Activated CD4-positive, alpha-beta T cell treated with anti-CD3 and anti-CD28 coated beads, Interleukin-2, Interleukin-4, amounts not matched to agents 100 ng/mL and 50 ng/mL, durations not matched to agents 16 hours and 8 hours (primary cell): ENCODE measurements around the gene PROZ.
A peak's percentile ranks its signal among the peaks of the same experiment; 100 is the strongest.

Experiments used
- DNase-seq: peaks from one replicate; pipeline ENCODE4 v3.0.0-alpha.2; 2020; ENCODE audit warnings: low spot score

The PROZ gene

DNA sequence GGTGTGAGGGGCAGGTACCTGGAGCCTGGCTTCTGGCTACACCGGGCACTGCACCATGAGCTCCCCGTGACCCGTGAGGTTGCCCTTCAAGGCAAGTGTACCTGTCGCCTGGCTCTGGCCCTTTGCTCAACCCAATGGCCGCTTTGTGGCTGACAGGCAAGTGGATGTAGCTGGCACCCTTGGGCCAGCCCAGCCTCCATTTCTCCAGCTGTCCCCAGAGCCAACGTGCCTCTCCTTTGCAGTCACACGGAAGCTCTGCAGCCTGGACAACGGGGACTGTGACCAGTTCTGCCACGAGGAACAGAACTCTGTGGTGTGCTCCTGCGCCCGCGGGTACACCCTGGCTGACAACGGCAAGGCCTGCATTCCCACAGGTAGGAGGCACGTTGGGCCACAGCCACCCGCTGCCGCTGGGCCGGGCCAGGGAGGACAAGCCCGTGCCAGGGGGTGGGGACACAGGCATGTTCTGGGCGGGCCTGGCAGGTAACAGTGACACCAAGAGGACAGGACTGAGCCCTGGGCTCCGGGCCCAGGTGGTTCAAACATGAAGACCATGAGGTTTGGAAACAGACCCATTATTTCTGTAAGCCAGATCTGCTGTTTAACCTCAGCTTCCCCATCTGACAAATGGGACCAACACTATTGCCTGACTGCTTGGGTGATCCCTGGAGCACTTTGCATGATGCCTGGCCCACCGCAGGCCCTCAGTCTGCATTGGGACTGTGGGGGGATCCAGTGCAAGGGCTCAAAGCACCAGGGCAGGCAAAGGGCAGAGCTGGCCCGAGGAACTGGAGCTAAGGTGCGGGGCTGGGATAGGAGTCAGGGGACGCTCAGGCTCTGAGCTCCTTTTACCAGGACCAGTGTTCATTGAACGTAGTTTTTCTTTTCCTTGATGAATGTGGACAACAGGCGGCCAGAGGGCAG lies 17.5 kb upstream of the PROZ start:
- no peak for DNase-seq

DNA sequence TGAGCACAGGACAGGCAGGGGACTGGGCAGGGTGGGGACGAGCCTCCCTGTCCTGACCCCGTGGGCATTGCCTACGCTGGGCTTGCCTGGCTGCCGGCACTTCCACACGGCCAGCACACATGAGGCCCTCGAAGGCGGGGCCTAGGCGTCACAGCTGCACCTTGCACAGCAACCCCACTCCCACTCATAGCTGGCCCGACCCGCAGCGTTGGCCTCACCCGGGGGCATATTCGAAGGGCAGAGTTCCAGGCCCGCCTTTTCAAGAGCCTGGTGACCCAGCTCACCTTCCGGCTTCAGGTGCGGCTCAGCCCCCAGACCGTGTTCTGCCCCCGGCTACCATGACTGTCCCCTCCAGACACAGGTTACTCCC lies 16.9 kb upstream of the PROZ start:
- no peak for DNase-seq

DNA sequence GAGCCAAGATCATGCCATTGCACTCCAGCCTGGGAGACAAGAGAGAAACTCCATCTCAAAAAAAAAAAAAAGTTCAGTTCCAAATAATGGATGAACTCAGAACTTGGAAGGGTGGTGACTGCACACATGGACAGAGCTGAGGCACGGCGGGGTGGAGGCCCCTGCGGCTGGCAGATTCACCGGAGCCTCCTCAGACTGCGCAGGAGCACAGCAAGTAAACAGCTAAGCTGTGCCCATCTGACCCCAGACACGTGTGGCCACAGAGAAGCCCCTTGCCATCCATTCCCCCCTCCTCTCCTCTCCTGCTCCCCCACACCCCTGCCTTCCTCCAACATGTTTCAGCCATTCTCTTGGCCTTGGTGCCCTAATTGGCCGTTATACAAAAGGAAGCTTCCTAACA lies 15.6 kb upstream of the PROZ start:
- DNase-seq = no peak

DNA sequence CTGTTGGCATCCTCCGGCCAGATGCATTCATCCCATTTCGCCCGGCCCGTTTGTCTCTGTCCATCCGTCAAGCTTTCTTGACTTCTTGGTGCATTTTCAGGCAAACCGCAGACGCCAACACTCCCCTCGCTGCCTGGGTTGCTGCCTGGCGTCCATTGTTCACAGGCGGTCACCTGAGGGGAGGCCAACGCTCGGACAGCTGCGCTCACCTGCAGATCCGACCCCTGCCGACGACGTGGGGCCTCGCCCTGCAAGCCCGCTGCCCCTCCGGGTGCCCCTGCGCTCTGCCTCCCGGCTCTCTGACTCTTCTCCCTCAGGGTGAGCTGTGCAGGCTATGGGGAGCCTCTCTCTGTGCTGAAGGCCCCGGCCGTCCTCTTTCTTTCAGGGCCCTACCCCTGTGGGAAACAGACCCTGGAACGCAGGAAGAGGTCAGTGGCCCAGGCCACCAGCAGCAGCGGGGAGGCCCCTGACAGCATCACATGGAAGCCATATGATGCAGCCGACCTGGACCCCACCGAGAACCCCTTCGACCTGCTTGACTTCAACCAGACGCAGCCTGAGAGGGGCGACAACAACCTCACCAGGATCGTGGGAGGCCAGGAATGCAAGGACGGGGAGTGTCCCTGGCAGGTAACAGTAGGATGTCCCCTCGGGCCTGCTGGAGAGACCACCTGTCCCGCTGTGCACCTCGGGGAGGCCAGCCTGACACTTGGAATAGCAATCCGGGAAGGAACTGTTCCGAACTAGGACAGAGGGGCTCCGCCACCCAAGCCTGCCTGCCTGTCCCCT lies 14.8 kb upstream of the PROZ start:
- no peak for DNase-seq

DNA sequence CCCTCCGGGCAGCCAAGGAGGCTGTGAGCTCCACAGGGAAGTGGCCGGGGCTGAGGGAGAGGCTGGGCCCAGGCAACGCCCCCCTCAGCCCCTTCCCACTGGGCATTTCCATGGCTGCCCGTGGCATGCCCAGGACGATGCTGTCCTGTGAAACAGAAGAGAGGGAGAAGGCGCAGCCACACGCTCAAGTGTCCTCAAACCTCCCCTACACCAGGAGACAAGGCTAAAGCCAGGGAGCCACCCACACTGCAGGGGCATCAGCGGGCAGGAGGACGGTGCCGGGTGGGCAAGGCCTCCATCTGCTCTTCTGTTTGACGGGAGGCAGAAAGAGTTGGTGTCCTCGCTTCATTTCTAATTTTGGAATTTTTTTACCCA lies 14.2 kb upstream of the PROZ start:
- DNase-seq = no peak

DNA sequence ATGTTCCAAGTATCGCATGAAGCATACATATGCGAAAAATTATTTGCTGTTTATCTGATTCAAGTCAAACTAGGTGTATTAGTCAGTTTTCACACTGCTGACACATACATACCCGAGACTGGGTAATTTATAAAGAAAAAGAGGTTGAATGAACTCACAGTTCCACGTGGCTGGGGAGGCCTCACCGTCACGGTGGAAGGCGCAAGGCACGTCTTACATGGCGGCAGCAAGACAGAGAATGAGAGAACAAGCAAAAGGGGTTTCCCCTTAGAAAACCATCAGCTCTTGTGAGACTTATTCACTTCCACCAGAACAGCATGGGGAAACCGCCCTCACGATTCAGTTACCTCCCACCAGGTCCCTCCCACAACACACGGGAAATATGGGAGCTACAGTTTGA lies 13.0 kb upstream of the PROZ start:
- no peak for DNase-seq

DNA sequence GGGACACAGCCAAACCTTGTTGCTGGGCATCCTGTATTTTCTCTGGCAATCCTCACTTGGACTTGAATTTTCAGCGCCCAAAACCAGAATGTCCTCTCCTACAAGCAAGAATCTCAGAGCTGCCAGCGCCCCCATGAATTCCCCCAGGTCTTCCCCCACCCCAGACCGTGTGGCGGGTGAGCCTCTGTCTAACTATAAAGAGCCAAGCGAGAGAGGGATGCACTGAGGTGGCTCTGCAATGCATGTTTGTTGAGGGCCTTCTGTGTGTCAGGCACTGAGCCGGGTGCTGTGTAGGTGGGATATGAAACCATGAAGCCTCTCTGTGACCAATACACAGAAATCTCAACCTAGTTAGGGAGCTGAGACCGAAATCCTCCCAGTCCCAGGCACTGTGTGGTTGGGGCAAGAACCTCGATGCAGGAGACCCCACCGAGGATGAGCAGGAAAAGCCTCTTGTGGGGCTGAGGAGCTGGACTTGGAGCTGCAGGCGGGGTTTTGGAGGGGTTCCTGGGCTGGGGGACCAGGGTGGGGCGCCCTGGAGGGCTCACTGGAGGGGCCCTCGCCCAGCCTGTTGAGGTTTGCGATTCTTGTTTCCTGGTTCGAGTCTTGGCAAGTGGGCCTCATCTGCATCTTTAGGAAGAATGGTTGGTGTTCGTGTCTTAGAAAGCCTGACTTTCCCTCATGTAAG lies 12.4 kb upstream of the PROZ start:
- no peak for DNase-seq

DNA sequence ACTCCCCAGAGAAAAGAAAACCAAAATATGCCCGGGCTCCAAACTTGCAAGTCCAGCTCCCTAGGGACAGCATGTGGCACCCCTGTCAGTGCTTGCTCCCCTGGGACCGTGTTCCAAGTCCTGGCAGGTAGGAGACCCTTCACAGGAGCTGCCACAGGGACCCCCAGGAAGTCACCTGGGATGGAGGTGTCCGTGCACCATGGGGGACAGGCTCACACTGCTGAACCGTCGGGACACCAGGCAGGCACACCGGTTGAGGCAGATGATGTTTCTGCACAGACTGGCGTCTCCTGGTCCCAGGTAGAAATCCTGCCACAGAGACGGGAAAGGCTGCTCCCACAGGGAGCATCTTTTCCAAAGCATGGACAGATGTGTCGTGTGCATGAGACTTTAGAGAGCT lies 11.7 kb upstream of the PROZ start:
- DNase-seq = no peak

DNA sequence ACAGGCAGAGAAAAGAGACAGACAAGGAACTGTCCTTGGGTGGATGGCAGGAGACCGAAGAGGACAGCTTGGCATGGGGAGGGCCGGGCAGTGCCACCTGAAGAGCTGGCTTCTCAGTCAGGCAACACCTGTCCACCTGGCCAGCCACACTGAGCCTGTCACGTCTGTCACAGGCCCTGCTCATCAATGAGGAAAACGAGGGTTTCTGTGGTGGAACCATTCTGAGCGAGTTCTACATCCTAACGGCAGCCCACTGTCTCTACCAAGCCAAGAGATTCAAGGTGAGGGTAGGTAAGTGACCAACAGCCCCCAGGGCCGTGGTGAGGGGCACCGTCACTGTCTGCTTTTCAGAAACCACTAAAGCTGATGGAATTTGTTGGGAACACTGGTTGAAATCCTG lies 11.2 kb upstream of the PROZ start:
- DNase-seq = no peak

DNA sequence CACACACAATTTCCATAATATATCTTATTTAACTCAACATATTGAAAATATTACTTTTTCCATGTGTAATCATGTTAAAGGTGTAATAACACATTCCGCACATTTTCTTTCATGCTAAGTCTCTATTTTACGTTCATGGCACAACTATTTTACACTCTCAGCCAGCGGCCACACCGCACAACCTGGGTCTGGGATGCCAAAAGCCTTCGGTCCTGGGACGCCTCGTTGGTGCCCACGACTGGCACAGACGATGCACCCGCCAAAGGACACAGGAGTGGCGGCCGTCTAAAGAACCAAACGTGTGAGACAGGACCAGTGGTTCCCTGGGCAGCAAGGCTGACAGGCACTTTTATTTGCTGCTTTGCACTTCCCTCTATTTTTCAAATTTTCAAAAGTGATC lies 10.0 kb upstream of the PROZ start:
- no peak for DNase-seq

DNA sequence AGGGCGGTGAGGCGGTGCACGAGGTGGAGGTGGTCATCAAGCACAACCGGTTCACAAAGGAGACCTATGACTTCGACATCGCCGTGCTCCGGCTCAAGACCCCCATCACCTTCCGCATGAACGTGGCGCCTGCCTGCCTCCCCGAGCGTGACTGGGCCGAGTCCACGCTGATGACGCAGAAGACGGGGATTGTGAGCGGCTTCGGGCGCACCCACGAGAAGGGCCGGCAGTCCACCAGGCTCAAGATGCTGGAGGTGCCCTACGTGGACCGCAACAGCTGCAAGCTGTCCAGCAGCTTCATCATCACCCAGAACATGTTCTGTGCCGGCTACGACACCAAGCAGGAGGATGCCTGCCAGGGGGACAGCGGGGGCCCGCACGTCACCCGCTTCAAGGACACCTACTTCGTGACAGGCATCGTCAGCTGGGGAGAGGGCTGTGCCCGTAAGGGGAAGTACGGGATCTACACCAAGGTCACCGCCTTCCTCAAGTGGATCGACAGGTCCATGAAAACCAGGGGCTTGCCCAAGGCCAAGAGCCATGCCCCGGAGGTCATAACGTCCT lies 9.4 kb upstream of the PROZ start:
- DNase-seq = no peak

DNA sequence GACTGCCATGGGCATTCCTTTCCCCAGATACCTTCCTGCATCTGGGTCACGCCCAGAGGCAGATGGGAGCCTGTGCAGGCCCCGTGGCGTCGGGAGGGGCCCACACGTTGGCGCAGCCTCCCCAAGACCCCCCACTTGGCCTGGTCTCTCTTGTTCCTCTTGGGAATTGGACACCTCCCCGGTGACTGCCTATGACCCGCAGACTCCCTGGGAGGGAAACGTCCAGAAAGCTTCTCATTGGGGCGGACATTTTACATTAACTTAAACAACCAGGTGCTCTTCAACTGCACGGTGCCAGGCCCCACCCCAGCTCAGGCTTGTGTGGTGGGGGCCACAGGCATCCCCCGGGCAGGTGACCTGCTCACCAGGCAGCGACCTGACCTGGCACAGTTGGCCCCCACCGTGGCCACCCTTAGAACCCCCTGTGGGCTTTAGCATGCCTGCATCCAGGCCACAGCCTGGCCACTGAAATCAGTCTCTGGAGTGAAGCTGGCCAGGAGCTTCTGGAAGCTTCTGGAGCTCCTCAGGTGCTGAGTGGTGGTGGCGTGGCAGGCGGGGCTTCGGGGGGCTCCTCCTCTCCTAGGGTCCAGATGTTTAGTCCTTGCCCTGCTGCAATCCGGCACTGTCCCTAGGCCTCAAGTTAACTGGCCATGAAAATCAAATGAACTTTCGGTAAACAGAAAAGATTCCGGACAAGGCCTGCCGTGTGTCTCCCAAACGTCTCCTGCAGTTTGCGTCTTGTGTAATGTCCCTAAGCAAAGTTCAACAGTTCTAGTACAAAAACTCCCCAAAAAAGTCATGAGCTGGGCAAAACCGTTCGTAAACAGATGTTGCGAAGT lies 8.5 kb upstream of the PROZ start:
- DNase-seq = no peak

DNA sequence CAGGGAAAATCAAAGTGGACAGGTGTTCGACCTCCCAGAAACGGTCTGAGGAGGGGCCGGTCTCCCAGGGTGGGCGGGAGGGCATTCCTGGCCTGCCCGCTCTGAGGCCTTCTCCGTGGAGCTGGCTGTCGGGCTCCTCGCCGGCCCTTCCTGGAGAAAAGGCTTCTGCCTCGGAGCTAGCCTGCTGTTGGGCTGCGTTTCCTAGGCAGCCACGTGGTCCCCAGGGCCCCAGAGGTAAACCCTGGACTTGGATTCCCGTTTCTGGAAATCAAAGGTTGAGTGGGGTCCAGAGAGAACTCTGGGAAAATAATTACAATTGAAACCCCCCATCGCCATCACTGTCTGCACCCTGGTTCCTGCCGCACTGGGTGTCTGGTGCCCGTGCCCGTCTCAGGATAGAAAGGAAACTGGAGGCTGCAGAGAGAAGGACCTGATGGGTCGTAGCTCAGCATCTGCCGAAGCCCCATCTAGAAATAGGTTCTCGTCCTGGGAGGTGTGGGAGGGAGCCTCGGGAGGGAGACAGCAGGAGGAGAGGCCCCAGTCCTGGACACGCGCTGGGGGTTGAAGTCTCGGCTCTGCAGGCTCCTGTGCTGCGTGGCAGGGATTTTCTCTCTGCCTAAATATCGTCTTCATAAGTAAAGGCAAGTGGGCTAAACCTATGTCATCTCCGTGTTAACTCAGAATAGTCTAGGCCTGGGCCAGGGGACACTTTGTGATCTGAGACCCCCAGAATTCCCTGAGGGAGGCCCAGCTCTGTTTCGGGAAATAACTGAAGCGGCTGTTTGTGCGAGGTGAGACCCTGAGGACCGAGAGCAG lies 7.7 kb upstream of the PROZ start:
- DNase-seq = no peak

DNA sequence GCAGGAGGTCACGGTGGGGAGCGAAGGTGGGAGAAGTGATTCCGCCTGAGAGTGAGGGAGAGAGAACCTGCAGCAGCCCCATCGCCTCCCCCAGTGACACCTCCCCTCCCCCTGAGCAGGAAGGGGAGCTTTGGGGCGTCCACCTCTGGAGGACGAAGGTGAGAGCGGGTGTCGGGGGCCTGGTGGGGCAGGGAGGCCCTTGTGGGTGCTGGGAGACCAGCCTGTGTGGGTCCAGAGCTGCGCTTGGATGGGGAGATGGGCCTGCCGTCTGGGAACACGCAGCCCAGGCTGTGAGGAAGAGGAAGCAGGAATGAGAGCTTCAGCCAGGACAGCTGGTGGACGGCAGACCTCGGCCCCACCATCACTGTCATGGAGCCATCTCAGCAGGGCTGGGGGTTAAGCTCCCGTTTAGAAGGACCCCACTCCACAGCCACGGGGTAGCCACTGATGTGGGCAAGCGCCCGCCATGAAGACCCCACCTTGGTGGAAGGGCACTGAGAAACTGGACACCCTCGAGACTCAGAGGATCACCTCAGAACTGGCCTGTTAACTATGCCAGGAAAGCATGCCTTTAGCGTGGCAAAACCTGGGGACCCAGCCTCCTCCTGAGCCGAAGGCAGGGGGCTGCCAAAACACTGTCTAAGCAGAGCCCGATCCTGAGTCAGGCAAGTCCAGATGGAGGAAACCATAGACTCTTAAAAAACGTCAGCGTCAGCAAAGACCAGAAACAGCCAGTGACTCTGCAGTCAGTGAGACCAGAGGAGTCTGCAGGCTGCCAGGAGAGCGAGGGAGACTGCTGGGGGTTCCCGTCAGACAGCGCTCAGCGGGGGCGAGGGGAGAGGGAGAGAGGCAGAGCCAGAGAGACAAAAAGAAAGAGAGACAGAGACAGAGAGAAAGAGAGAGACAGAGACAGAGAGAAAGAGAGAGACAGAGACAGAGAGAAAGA lies 6.4 kb upstream of the PROZ start:
- no peak for DNase-seq

DNA sequence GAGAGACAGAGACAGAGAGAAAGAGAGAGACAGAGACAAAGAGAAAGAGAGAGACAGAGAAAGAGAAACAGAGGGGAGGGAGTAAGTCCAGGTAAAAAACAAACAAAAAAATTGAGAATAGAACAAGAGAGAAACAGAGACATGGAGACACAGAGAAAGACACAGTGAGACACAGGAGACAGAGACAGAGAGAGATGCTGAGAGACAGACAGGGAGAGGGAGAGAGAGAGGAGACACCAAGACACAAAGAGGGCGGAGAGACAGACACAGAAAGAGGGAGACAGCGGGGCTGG lies 5.8 kb upstream of the PROZ start:
- DNase-seq = no peak

DNA sequence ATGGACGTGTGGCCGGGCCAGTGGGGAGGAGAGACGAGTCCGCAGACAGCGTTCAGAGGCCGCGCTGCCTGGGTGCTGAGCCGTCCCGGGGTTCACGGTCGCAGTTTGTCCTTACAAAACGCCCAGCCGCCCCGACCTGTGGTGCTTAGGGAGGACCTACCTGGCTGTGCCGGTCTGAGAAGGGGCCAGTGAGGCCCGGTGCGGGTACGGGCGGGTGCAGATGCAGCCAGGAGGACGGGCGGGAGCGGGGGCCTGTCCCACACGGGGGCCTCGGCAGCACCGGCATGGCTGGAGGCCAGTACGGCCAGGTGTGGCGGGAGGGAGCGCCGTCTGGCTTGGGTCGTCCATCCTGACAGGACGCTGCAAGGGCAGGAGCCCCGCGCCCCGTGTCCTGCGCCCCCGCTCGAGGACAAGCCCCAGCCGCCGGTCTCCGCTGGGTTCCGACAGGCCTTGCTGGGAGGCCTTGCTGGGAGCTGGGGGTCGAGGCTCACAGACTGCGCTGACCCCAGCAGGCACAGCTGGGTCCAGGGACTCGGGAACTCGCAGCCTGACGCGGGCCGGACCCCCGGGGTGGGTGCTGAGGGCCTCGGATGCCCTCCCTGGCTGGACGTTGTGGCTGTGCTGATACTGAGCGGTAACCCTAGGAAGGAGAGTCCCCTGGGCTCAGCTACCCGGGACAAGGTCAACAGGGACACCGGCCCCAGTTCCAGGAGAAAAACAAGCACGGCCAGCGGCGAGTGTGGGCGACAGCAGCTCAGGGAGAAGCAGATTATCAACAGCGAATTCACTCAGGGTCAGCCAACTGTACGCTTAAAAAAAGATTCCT lies 5.3 kb upstream of the PROZ start:
- no peak for DNase-seq

DNA sequence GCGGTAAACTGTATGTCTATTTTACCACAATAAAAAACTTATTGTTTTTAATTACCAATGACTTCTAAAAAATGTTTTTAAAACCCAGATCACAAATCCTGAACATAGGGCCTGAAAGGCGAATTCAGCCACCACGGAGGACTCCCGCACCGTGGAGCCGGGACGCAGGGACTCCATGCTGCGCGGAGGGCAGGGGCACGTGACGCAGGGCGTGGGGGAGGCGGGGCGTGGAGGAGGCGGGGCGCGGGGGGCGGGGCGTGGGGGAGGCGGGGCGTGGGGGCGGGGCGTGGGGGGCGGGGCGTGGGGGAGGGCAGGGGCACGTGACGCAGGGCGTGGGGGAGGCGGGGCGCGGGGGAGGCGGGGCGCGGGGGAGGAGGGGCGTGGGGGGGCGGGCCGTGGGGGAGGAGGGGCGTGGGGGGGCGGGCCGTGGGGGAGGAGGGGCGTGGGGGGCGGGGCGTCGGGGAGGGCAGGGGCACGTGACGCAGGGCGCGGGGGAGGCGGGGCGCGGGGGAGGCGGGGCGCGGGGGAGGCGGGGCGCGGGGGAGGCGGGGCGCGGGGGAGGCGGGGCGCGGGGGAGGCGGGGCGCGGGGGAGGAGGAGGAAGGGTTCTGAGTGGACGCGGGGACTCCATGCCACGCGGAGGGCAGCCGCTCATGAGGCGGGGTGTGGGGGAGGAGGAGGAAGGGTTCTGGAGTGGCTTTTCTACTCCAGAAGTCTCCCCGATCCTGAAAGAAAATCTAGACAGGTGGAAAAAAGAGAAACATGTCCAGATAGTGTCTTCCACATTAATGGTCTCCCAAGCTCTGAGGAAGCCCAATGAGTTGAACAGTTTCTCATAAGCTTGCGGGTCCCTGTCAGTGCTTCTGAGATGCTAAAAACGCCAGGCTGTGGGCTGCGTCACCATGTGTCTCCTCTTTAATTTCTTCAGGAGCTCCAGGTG lies 4.4 kb upstream of the PROZ start:
- peak; percentile 52 for DNase-seq

DNA sequence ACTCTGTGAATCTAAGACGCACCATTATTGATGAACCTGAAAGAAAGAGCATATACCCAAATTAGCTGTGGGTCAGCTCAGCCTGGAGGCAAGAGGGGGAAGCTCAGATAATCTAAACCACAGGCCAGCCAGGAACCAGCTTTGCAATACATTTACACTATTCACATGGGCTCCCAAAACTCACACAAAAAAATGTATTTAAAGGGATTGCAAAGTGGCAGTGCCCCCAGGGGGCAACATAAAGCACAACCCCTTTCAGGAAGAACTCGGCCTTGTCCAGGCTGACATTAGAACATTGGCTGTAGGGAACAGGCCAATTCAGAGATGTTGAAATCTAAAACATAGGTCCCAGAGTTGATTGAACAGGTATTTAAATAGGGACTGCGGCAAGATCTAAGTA lies 3.2 kb upstream of the PROZ start:
- DNase-seq = no peak
